ENCODE data around the gene COL16A1.
A peak's percentile ranks its signal among the peaks of the same experiment; 100 is the strongest.

Gene COL16A1

GRCh38 chr1:31733389-31734219 lies 29.8 kb upstream of the COL16A1 start:
- peak in 4 of 56 donors; percentile 10 to 36 (median 16) for DNase-seq

GRCh38 chr1:31732751-31733289 lies 29.0 kb upstream of the COL16A1 start:
- no peak for DNase-seq

GRCh38 chr1:31732343-31732742 lies 28.5 kb upstream of the COL16A1 start:
- no peak for DNase-seq

GRCh38 chr1:31731049-31731565 lies 27.3 kb upstream of the COL16A1 start:
- DNase-seq = no peak

GRCh38 chr1:31730336-31731048 lies 26.7 kb upstream of the COL16A1 start:
- DNase-seq = no peak

GRCh38 chr1:31727849-31728248 lies 24.0 kb upstream of the COL16A1 start:
- DNase-seq = no peak

GRCh38 chr1:31727195-31727594 lies 23.4 kb upstream of the COL16A1 start:
- no peak for DNase-seq

- no peak for DNase-seq
These were observed 22.9 kb upstream of the COL16A1 start for GRCh38 chr1:31726715-31727114.

- DNase-seq = peak in 1 of 56 donors; percentile 40
These were observed 22.1 kb upstream of the COL16A1 start for GRCh38 chr1:31725777-31726535.

GRCh38 chr1:31725134-31725533 lies 21.3 kb upstream of the COL16A1 start:
- DNase-seq = no peak

GRCh38 chr1:31723828-31724359 lies 20.1 kb upstream of the COL16A1 start:
- peak in 26 of 56 donors; percentile 6 to 63 (median 24) for DNase-seq

GRCh38 chr1:31718327-31718897 lies 14.6 kb upstream of the COL16A1 start:
- DNase-seq = no peak

GRCh38 chr1:31717341-31717740 lies 13.5 kb upstream of the COL16A1 start:
- no peak for DNase-seq

- no peak for DNase-seq
These were observed 12.0 kb upstream of the COL16A1 start for GRCh38 chr1:31715873-31716220.

- peak in 51 of 56 donors; percentile 21 to 89 (median 59) for DNase-seq
These were observed 11.5 kb upstream of the COL16A1 start for GRCh38 chr1:31715087-31715872.

GRCh38 chr1:31714442-31715086 lies 10.7 kb upstream of the COL16A1 start:
- peak in 18 of 56 donors; percentile 8 to 72 (median 34) for DNase-seq

- DNase-seq = no peak
These were observed 8.8 kb upstream of the COL16A1 start for GRCh38 chr1:31712630-31713029.

- no peak for DNase-seq
These were observed 8.3 kb upstream of the COL16A1 start for GRCh38 chr1:31712068-31712467.

- DNase-seq = no peak
These were observed 4.5 kb upstream of the COL16A1 start for GRCh38 chr1:31708324-31708723.

Measured in amygdala (tissue), 56 donors.